Pancreas (tissue), 10 donors: ENCODE measurements around the gene DLG4. TPM values are rescaled to one million over a fixed set of nuclear protein-coding genes. Genes with fewer than 3 reads are reported as not detected.
"Not testable (repeated sequence)": the region's sequence is repeated elsewhere in the genome, so short reads cannot be mapped to it uniquely, and the experiment has no call there.

ENCODE experiments used
- ATAC-seq, 4 donors: fragments of 200-7000 bp; cut with Tn5 transposase; one replicate each; pipeline versions ENCODE4 v1.8.0 to v1.9.1; 2020; ENCODE audit warnings: mild to moderate bottlenecking in 4 of 4, moderate library complexity in 4 of 4
- DNase-seq, 6 donors: peaks; one replicate each; pipeline ENCODE4 v3.0.0-alpha.2; 2020
- FAIRE-seq: peaks from 2 replicates; lab custom pipeline; 2012; peaks lifted over from hg19 to GRCh38; lab: Jason Lieb, UNC
- H3K27ac ChIP-seq, 4 donors: fragments of 200-600 bp; sonication (generic); 1 replicate in 3 of 4; 2 replicates in 1 of 4; pipeline versions ENCODE4 v1.5.0 to v1.8.0; 2020
- H3K27me3 ChIP-seq, 4 donors: fragments of 200-600 bp; one replicate each; pipeline ENCODE4 v1.8.0; 2021
- H3K36me3 ChIP-seq, 3 donors: fragments of 200-600 bp; sonication (generic) in 1 of 3; one replicate each; pipeline versions ENCODE4 v1.5.0 to v1.8.0; 2020 to 2021
- H3K4me1 ChIP-seq, 3 donors: fragments of 200-600 bp; one replicate each; pipeline ENCODE4 v1.8.0; 2021
- H3K4me3 ChIP-seq, 4 donors: fragments of 200-600 bp; sonication (generic) in 2 of 4; one replicate each; pipeline versions ENCODE4 v1.5.0 to v1.8.0; 2020 to 2021
- H3K9me3 ChIP-seq, 4 donors: fragments of 200-600 bp; one replicate each; pipeline ENCODE4 v1.8.0; 2021
- WGBS, 2 donors: extraction: QIAGEN DNeasy Blood & Tissue Kit; methylation state at CpG; one replicate each; pipeline ENCODE4 v1.1.7; 2013; 5-methylcytosine and 5-hydroxymethylcytosine counted together
- intact Hi-C, 3 donors: fragments of 100-400 bp; cut with DNase I; formaldehyde crosslinking; loops; one replicate each; pipeline versions ENCODE4 v1.11.1 to v1.14.2; 2022
- polyA plus RNA-seq, 2 donors: library from polyadenylated mRNA; stranded (reverse); fragments of 200-250 nt; gene quantifications; one replicate each; pipeline ENCODE4 v1.2.3, GENCODE V29; 2013
- total RNA-seq, 6 donors: library from RNA; stranded (reverse); fragmentation: NEBNext Ultra II Directional in 4 of 6; extraction: Animal tissue kit (Norgen Biotek cat#: 25700) in 4 of 6; gene quantifications; one replicate each; pipeline versions ENCODE4 v1.2.1 to v1.2.4, GENCODE V29; 2021 to 2023
- TF ChIP-seq, protein P1 (sequence below), 4 donors: fragments of 200-600 bp; sonication (generic) in 3 of 4; IDR thresholded peaks; one replicate each; pipeline versions ENCODE4 v1.5.0 to v1.8.0; 2021; ENCODE audit warnings: antibody characterized with exemption in 4 of 4
- donor health status: healthy with polysubstance abuse.
- donor health status: DM: no; HTN: no; CAD: no; lungs with moderate emphysema.
- donor health status: DM: no; HTN: no; CAD: no.
- donor health status: control.
- donor health status: control.
- donor health status: Bipolar disorder and iron deficiency.
- donor health status: DM: yes; HTN: yes; CAD: no.
- donor health status: DM: no; HTN: no; CAD: no.
- donor health status: DM: no; HTN: no; CAD: no.
- donor health status: DM: yes; HTN: yes; CAD: no.

The DLG4 gene
- total and polyA plus RNA-seq, 8 donors = 2.8 to 19.8 (median 7.8) TPM

DNA sequence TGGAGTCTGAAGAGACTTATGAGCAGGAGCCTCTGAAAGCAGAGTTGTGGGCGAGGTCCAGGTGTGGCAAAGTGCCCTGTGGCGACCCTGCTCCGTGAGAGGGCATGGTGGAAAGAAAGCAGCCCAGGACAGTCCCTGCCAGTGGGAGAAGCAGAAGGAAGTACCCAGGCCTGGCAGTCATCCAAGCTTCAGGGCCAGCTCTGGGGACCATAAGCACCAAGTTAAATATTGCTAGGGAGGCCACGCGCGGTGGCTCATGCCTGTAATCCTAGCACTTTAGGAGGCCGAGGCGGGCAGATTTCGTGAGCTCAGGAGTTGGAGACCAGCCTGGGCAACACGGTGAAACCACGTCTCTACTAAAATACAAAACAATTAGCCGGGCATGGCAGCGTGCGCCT lies 35.5 kb downstream of the DLG4 start:
- no peak overlapping the region for H3K4me3 ChIP-seq
- WGBS, 2 donors = 25 to 33% methylated on average over 14 of the region's 14 CpGs
- H3K36me3 ChIP-seq = no peaks in the 10 kb centered on the region
- TF ChIP-seq, protein P1, sequence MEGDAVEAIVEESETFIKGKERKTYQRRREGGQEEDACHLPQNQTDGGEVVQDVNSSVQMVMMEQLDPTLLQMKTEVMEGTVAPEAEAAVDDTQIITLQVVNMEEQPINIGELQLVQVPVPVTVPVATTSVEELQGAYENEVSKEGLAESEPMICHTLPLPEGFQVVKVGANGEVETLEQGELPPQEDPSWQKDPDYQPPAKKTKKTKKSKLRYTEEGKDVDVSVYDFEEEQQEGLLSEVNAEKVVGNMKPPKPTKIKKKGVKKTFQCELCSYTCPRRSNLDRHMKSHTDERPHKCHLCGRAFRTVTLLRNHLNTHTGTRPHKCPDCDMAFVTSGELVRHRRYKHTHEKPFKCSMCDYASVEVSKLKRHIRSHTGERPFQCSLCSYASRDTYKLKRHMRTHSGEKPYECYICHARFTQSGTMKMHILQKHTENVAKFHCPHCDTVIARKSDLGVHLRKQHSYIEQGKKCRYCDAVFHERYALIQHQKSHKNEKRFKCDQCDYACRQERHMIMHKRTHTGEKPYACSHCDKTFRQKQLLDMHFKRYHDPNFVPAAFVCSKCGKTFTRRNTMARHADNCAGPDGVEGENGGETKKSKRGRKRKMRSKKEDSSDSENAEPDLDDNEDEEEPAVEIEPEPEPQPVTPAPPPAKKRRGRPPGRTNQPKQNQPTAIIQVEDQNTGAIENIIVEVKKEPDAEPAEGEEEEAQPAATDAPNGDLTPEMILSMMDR (IDR thresholded peaks at IDR 0.05) = no peak
- peak overlapping the region in 1 of 4 donors; percentile 27 for H3K27ac ChIP-seq
- no peaks in the 10 kb centered on the region for H3K27me3 ChIP-seq
- ATAC-seq (peak; percentile 73 to 91 (median 89)), FAIRE-seq (no peak), DNase-seq (peak; percentile 65 to 87 (median 76))
- no peaks in the 10 kb centered on the region for H3K9me3 ChIP-seq
- intact Hi-C loops = no loop called here
- H3K4me1 ChIP-seq = no peaks in the 10 kb centered on the region

DNA sequence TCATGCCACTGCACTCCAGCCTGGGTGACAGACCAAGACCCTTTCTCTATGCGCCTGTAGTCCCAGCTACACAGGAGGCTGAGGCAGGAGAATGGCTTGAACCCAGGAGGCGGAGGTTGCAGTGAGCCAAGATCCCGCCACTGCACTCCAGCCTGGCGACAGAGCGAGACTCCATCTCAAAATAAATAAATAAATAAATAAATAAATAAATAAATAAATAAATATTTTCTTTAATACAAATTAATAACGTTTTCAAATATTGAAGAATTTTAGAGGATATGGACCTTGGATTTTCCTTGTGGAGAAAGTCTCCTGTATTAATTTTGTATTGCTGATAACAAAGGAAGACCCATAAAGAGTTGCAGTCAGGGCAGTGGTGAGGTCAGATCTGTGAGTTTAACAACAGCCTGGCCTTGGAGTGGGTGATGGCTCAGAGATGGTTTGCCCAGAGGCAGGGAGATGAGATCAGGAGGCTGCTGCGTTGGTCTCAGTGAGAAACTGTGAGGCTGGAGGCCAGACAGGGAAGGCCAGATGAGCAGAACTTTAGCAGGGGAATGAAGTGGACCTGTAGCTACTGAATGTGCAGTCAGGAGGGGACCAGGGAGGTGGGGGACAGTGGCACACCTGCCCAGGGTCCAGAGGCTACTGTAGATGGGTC lies 36.1 kb downstream of the DLG4 start:
- DNase-seq (no peak), FAIRE-seq (no peak), ATAC-seq (peak; percentile 13 to 34 (median 28))
- Histone ChIP-seq H3K36me3 (no peaks in the 10 kb centered on the region), H3K9me3 (no peaks in the 10 kb centered on the region), H3K4me1 (no peaks in the 10 kb centered on the region), H3K27ac (no peak overlapping the region), H3K27me3 (no peaks in the 10 kb centered on the region), H3K4me3 (no peak overlapping the region)
- TF ChIP-seq, protein P1 (IDR thresholded peaks at IDR 0.05) = no peak
- intact Hi-C loops = no loop called here
- 77 to 78% methylated on average over 7 of the region's 7 CpGs for WGBS, 2 donors

DNA sequence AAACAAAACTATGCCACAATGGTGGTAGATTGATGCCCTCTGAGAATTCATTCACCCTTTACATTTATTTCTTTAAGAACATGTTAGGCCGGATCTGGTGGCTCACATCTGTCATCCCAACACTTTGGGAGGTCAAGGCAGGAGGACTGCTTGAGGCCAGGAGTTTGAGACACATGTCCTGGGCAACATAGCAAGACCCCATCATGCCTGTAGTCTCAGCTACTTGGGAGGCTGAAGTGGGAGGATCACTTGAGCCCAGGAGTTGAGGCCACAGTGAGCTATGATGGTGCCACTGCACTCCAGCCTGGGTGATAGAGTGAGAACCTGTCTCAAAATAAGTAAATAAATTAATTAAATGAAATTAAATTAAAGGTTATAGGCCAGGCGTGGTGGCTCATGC lies 37.5 kb downstream of the DLG4 start:
- H3K4me3 ChIP-seq, DNase-seq, H3K4me1 ChIP-seq, H3K27ac ChIP-seq, intact Hi-C loops, H3K27me3 ChIP-seq, FAIRE-seq, H3K36me3 ChIP-seq, H3K9me3 ChIP-seq, ATAC-seq: not testable (repeated sequence)
- WGBS, 2 donors = 85 to 93% methylated on average over 2 of the region's 2 CpGs

DNA sequence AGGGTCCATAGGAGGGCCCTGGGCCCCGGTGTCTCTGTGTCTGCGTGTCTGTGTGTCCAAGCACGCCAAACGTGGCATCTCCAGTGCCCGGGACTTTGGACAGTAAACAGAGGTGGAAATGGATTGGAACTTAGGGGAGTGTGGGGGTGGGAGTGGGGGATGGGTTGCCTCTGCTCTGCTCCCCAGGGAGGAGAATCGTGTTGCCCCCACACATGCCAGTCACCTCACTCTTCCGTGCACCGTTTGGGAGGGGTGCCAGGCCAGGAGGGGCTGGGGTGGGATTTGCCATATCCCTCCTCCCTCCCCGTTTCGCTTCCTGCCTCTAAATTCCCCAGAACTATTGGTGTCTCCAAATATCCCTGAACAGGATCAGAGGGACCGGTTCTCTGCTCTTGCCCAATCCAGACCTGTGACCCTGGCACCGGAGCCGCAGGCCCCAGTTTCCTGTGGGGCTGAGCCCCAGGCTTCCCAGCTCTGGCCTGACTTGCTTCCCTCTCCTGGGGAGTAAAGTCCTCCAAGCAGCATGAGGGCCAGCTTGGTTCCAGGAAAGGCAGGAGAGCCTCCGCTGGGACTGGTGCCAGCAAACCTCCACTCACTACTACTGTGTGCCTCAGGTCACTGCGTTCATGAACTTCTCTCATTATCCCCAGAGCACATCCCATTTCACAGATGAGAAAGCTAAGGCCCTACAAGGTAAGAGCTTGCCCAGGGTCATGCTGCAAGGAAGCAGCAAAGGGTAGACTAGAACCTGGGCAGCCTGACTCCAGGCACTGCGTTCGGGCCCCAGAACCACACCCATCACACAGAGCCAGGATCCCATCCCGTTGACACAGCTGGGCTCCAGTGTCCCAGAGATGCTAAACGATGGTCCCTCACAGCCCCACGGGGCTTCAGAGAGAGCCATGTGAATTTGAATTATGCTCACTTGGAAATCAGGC lies 40.0 kb downstream of the DLG4 start, which contains the start of gene ASGR1:
Gene ASGR1 (minus strand): TSS at position 54 of the 938 bp plus-strand sequence. CDS start 807 bp downstream, outside the sequence.
- Histone ChIP-seq H3K4me1 (peaks cover 0 to 5% (median 0%) of the 10 kb centered on the region in 3 donors), H3K27ac (no peak within 1 kb of the TSS), H3K4me3 (peak within 1 kb of the TSS in 1 of 4 donors; percentile 30), H3K36me3 (no peaks in the 10 kb centered on the region), H3K27me3 (no peaks in the 10 kb centered on the region), H3K9me3 (no peaks in the 10 kb centered on the region)
- ATAC-seq (no peak), FAIRE-seq (no peak), DNase-seq (peak in 2 of 6 donors; percentile 21 to 41)
- intact Hi-C loops = loop anchor here in 1 of 3 donors (10.0 kb wide), 1 partner anchor 125 kb away; no protein-coding TSS in a partner anchor
- 43 to 53% methylated on average over 20 of the region's 20 CpGs for WGBS, 2 donors
- TF ChIP-seq, protein P1 (IDR thresholded peaks at IDR 0.05) = no peak

DNA sequence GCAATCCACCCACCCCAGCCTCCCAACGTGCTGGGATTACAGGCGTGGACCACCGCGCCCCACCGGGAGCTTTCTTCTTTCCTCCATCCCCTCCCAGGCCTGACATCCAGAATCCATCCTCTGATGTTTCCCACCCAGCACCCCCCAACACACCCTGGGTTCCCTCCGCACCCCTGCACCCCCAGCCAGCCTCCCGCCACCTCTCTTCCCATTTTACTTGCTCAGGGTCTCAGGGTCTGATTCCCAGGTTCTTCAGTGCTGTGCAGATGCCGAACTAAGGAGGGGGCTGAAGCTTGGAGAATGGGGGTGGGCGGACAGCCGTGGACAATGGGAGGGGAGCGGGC lies 40.7 kb downstream of the DLG4 start:
- no peak overlapping the region for H3K4me3 ChIP-seq
- no peaks in the 10 kb centered on the region for H3K9me3 ChIP-seq
- DNase-seq = peak in 1 of 6 donors; percentile 14
- WGBS, 2 donors = 70 to 78% methylated on average over 11 of the region's 11 CpGs
- no peaks in the 10 kb centered on the region for H3K36me3 ChIP-seq
- peaks cover 0 to 5% (median 0%) of the 10 kb centered on the region in 3 donors for H3K4me1 ChIP-seq
- no peaks in the 10 kb centered on the region for H3K27me3 ChIP-seq
- TF ChIP-seq, protein P1 (IDR thresholded peaks at IDR 0.05) = no peak
- FAIRE-seq = no peak
- H3K27ac ChIP-seq = no peak overlapping the region
- ATAC-seq = no peak
- intact Hi-C loops = loop anchor here in 1 of 3 donors (10.0 kb wide), 1 partner anchor 124 kb away; no protein-coding TSS in a partner anchor
